ES-I3 (cell line): Measurements from ENCODE around the gene INO80B.
"Not testable (repeated sequence)": the region's sequence is repeated elsewhere in the genome, so short reads cannot be mapped to it uniquely, and the experiment has no call there.

Experiments used
- H3K36me3 ChIP-seq: 2 replicates; pipeline ENCODE4 v1.6.1; 2013; ENCODE audit warnings: mild to moderate bottlenecking, low read length, control low read depth, moderate library complexity; ENCODE audit not compliant: insufficient read depth
- H3K4me1 ChIP-seq: 2 replicates; pipeline ENCODE4 v1.6.1; 2013; ENCODE audit warnings: mild to moderate bottlenecking, control low read depth, low read length; ENCODE audit not compliant: insufficient read depth
- H3K9ac ChIP-seq: 2 replicates; pipeline ENCODE4 v1.6.1; 2013; ENCODE audit warnings: low read depth, mild to moderate bottlenecking, low read length, moderate library complexity
- H3K9me3 ChIP-seq: 2 replicates; pipeline ENCODE4 v1.6.1; 2013; ENCODE audit warnings: mild to moderate bottlenecking, low read length, moderate library complexity; ENCODE audit not compliant: control insufficient read depth, insufficient read depth

The INO80B gene

GRCh38 chr2:74420443-74421103 is 34.3 kb upstream of the INO80B start:
- not testable (repeated sequence) for H3K9me3 ChIP-seq, H3K36me3 ChIP-seq, H3K4me1 ChIP-seq
- peak overlapping the region; percentile 86; the same call in 1 of the 2 replicates for H3K9ac ChIP-seq

GRCh38 chr2:74421221-74421870 is 33.5 kb upstream of the INO80B start, which contains the start of the genes C2orf81 and WDR54:
TSS of gene C2orf81 (minus strand) at chr2:74421619. CDS start at chr2:74421560, 59 bp downstream.
TSS of gene WDR54 (plus strand) at chr2:74421730. CDS start at chr2:74422154, 424 bp downstream.
- H3K36me3 ChIP-seq, result no peaks in the 10 kb centered on the region
- H3K4me1 ChIP-seq, result no peaks in the 10 kb centered on the region
- H3K9me3 ChIP-seq, result no peaks in the 10 kb centered on the region
- H3K9ac ChIP-seq, result peak within 1 kb of the TSS; percentile 86

DNA sequence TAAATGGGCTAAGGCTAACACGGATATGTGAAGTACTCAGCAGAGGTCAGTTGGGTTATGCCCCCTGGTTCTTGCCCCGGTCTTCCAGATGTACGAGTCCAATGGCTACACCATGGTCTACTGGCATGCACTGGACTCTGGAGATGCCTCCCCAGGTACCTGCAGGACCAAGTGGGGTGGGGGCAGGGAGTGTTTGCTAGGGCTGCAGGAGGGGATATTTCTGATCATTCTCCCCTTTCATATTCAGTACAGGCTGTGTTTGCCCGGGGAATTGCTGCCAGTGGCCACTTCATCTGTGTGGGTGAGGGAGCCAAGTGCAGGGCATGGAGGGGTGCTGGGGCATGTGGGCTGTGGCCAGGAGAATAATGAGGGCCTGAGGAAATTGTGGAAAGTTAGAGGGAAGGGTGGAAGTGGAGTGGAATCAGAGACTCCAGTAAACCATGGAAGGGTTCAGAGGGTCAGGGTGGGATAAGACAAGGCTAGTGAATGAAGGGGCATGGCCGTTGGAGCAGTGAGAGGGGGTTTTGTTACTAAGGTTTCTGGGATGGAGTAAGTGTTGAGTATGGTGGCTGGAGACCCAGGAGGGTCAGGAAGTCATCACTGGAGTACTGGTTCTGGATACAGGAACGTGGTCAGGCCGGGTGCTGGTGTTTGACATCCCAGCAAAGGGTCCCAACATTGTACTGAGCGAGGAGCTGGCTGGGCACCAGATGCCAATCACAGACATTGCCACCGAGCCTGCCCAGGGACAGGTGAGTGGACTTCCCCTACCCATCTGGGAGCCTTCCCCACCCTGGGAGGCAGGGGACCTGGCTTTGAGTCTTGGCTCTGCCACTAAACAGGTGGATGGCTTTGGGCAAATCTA is 31.4 kb upstream of the INO80B start:
- H3K9me3 ChIP-seq, result no peaks in the 10 kb centered on the region
- H3K36me3 ChIP-seq, result peaks cover 8% of the 10 kb centered on the region
- no peak overlapping the region for H3K9ac ChIP-seq
- 0 out of 2 replicates have a peak, but pooled peaks cover 3% of the 10 kb centered on the region for H3K4me1 ChIP-seq

- peaks cover 10% of the 10 kb centered on the region for H3K36me3 ChIP-seq
- 0 out of 2 replicates have a peak, but pooled peaks cover 3% of the 10 kb centered on the region for H3K4me1 ChIP-seq
- H3K9ac ChIP-seq, result no peak overlapping the region
- no peaks in the 10 kb centered on the region for H3K9me3 ChIP-seq
These were observed 30.5 kb upstream of the INO80B start for GRCh38 chr2:74424139-74424992.

DNA sequence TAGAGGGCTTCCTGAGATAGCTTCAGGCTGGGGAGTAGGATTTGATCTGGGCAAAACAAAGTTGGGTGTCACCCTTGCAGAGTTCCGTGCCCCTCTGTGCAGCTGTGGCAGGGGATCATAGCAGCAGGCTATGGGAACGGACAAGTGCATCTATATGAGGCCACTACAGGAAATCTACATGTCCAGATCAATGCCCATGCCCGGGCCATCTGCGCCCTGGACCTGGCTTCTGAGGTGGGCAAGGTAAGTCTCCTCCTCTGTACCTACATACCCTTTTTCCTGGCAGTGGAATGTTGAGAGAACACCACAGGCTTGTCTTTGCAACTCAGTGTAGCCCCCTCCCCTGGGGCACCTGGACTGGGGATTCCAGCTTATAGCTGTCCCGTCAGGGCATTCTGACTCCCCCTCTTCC is 29.9 kb upstream of the INO80B start:
- H3K4me1 ChIP-seq, result 0 out of 2 replicates have a peak, but pooled peaks cover 3% of the 10 kb centered on the region
- H3K36me3 ChIP-seq, result peaks cover 10% of the 10 kb centered on the region
- no peak overlapping the region for H3K9ac ChIP-seq
- H3K9me3 ChIP-seq, result no peaks in the 10 kb centered on the region

- H3K4me1 ChIP-seq, result 0 out of 2 replicates have a peak, but pooled peaks cover 3% of the 10 kb centered on the region
- H3K36me3 ChIP-seq, result peaks cover 10% of the 10 kb centered on the region
- H3K9ac ChIP-seq, result no peak overlapping the region
- H3K9me3 ChIP-seq, result no peaks in the 10 kb centered on the region
These were observed 29.4 kb upstream of the INO80B start for GRCh38 chr2:74425523-74425922.

DNA sequence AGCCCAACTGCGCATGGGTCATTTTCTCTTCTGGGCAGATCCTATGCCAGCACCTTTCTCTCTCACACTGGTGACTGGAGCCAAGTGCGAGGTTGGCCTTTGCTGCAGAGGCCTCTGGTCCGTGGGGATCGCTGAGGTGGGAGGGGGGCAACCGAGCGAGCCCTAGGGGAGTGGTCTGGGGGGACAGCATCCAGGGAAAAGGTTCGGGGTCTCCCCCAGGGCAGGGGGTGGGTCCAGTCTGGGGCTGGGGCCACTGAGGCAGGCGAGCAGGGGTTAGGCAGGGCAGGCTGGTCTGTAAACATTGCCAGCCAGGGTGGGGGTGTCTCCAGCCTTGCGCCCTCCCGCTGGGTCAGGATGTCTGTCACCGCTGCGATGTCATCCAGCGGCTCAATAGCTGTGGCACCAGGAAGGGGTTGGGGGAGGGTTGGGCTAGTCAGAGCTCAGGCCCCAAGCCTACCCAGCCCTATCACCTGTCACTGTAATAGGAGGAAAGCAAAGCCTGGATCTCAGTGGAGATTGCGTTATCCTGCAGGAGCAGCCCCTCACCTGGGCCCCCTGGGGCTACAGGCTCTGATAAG is 28.6 kb upstream of the INO80B start:
- Histone ChIP-seq H3K9ac (no peak overlapping the region), H3K9me3 (no peaks in the 10 kb centered on the region), H3K4me1 (0 out of 2 replicates have a peak, but pooled peaks cover 3% of the 10 kb centered on the region), H3K36me3 (peaks cover 12% of the 10 kb centered on the region)

- no peaks in the 10 kb centered on the region for H3K9me3 ChIP-seq
- 0 out of 2 replicates have a peak, but pooled peaks cover 3% of the 10 kb centered on the region for H3K4me1 ChIP-seq
- H3K9ac ChIP-seq, result no peak overlapping the region
- H3K36me3 ChIP-seq, result peaks cover 20% of the 10 kb centered on the region
These were observed 27.3 kb upstream of the INO80B start for GRCh38 chr2:74427551-74427950.

DNA sequence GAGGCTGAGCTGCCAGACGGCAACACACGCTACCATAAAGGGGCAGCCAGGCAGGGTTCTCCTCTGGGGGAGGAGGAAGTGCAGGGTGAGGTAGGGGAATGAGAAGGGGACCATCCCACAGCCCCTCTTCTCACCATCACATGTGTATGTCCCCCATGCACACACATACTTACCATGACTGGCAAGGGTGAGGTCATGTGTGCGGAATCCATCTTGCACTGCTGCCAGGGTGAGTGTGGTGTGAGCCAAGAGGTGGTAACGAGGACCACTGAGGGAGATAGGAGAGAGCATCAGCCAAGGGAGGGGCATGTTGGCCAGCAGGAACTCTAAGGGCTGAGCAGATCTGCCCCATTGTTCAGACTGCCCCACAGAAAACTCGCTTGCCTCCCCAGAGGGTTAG is 26.2 kb upstream of the INO80B start:
- Histone ChIP-seq H3K9ac (no peak overlapping the region), H3K36me3 (peaks cover 20% of the 10 kb centered on the region), H3K4me1 (0 out of 2 replicates have a peak, but pooled peaks cover 3% of the 10 kb centered on the region)

GRCh38 chr2:74429487-74430451 is 25.1 kb upstream of the INO80B start:
- Histone ChIP-seq H3K9me3 (no peaks in the 10 kb centered on the region), H3K36me3 (peaks cover 20% of the 10 kb centered on the region), H3K9ac (no peak overlapping the region), H3K4me1 (0 out of 2 replicates have a peak, but pooled peaks cover 3% of the 10 kb centered on the region)

More for the DNA sequence above, 26.2 kb upstream of the INO80B start:
- H3K9me3 ChIP-seq, result no peaks in the 10 kb centered on the region

- Histone ChIP-seq H3K9me3 (no peaks in the 10 kb centered on the region), H3K36me3 (peaks cover 20% of the 10 kb centered on the region), H3K9ac (no peak overlapping the region), H3K4me1 (0 out of 2 replicates have a peak, but pooled peaks cover 3% of the 10 kb centered on the region)
These were observed 24.4 kb upstream of the INO80B start for GRCh38 chr2:74430502-74430901.

GRCh38 chr2:74436111-74436805 is 18.6 kb upstream of the INO80B start:
- Histone ChIP-seq H3K9ac (peak overlapping the region; percentile 14; the same call in 1 of the 2 replicates), H3K4me1 (peaks cover 31% of the 10 kb centered on the region), H3K9me3 (no peaks in the 10 kb centered on the region)

More at GRCh38 chr2:74436111-74436805, 18.6 kb upstream of the INO80B start:
- peaks cover 8% of the 10 kb centered on the region; the same call in 1 of the 2 replicates for H3K36me3 ChIP-seq
